GM12875 (cell line): ENCODE measurements around the gene DHRS3.

Experiments used
- H3K4me3 ChIP-seq: one replicate; pipeline ENCODE4 v1.5.1; 2011; ENCODE audit warnings: low read depth, low read length, control low read depth
- CTCF ChIP-seq: IDR thresholded peaks from 2 replicates; pipeline ENCODE4 v1.5.1; 2011; ENCODE audit warnings: low read depth, mild to moderate bottlenecking, control low read depth, inconsistent platforms, low read length, moderate library complexity, borderline replicate concordance; ENCODE audit not compliant: insufficient read depth

The DHRS3 gene

GRCh38 chr1:12644237-12644636, 26.2 kb upstream of the DHRS3 start:
- no peak for TF ChIP-seq CTCF
- no peak overlapping the region for H3K4me3 ChIP-seq

- no peak for TF ChIP-seq CTCF
- H3K4me3 ChIP-seq, result no peak within 1 kb of the TSS
Observed at GRCh38 chr1:12643785-12644184, 25.8 kb upstream of the DHRS3 start, which contains the start of gene AADACL4. Gene AADACL4, plus strand, starts transcription at chr1:12644085. Its CDS starts 462 bp downstream, at chr1:12644547.

GRCh38 chr1:12643079-12643478, 25.1 kb upstream of the DHRS3 start:
- H3K4me3 ChIP-seq, result no peak overlapping the region

GRCh38 chr1:12640958-12641272, 22.9 kb upstream of the DHRS3 start:
- H3K4me3 ChIP-seq, result no peak overlapping the region
- TF ChIP-seq CTCF, result no peak

More at GRCh38 chr1:12643079-12643478, 25.1 kb upstream of the DHRS3 start:
- TF ChIP-seq CTCF, result no peak

GRCh38 chr1:12640237-12640957, 22.4 kb upstream of the DHRS3 start:
- no peak for TF ChIP-seq CTCF
- H3K4me3 ChIP-seq, result no peak overlapping the region

- TF ChIP-seq CTCF, result no peak
- H3K4me3 ChIP-seq, result no peak overlapping the region
Observed at GRCh38 chr1:12637693-12638092, 19.7 kb upstream of the DHRS3 start.
